ENCODE data around the gene NCKAP5.

The NCKAP5 gene

GRCh38 chr2:133266041-133266925 lies 302.0 kb downstream of the NCKAP5 start:
- peak in 1 of 3 experiments; percentile 25 for TF ChIP-seq CTCF (IDR thresholded peaks at IDR 0.05; ENCODE audit: unreplicated experiment in 3 of 3)
- Mint-ChIP-seq H3K36me3 (ENCODE audit: low read depth) (no peaks in the 10 kb centered on the region), H3K4me1 (peaks cover 17% of the 10 kb centered on the region), H3K27me3 (ENCODE audit: low read depth) (peaks cover 33% of the 10 kb centered on the region), H3K27ac (peak overlapping the region in 1 of 3 experiments; percentile 21), H3K4me3 (peak overlapping the region; percentile 85 to 89 (median 88)), H3K9me3 (no peaks in the 10 kb centered on the region)

GRCh38 chr2:133265432-133265949 lies 302.8 kb downstream of the NCKAP5 start:
- no peaks in the 10 kb centered on the region for H3K9me3 Mint-ChIP-seq
- H3K27me3 Mint-ChIP-seq (ENCODE audit: low read depth) = peaks cover 33% of the 10 kb centered on the region
- no peaks in the 10 kb centered on the region for H3K36me3 Mint-ChIP-seq (ENCODE audit: low read depth)
- H3K27ac Mint-ChIP-seq = no peak overlapping the region
- TF ChIP-seq CTCF (IDR thresholded peaks at IDR 0.05; ENCODE audit: unreplicated experiment in 3 of 3) = no peak
- peaks cover 17% of the 10 kb centered on the region for H3K4me1 Mint-ChIP-seq
- H3K4me3 Mint-ChIP-seq = peak overlapping the region; percentile 85 to 89 (median 88)

- peaks cover 17% of the 10 kb centered on the region for H3K4me1 Mint-ChIP-seq
- H3K9me3 Mint-ChIP-seq = no peaks in the 10 kb centered on the region
- TF ChIP-seq CTCF (IDR thresholded peaks at IDR 0.05; ENCODE audit: unreplicated experiment in 3 of 3) = no peak
- H3K36me3 Mint-ChIP-seq (ENCODE audit: low read depth) = no peaks in the 10 kb centered on the region
- H3K4me3 Mint-ChIP-seq = peak overlapping the region; percentile 80 to 89 (median 88)
- H3K27me3 Mint-ChIP-seq (ENCODE audit: low read depth) = peaks cover 33% of the 10 kb centered on the region
- H3K27ac Mint-ChIP-seq = peak overlapping the region in 2 of 3 experiments; percentile 10 to 23
Measured at GRCh38 chr2:133264989-133265401, 303.3 kb downstream of the NCKAP5 start.

- no peaks in the 10 kb centered on the region for H3K9me3 Mint-ChIP-seq
- peaks cover 17% of the 10 kb centered on the region for H3K4me1 Mint-ChIP-seq
- peak in 2 of 3 experiments; percentile 19 to 32 for TF ChIP-seq CTCF (IDR thresholded peaks at IDR 0.05; ENCODE audit: unreplicated experiment in 3 of 3)
- no peak overlapping the region for H3K27ac Mint-ChIP-seq
- H3K36me3 Mint-ChIP-seq (ENCODE audit: low read depth) = no peaks in the 10 kb centered on the region
- H3K4me3 Mint-ChIP-seq = no peak overlapping the region
- H3K27me3 Mint-ChIP-seq (ENCODE audit: low read depth) = peaks cover 33% of the 10 kb centered on the region
Measured at GRCh38 chr2:133262893-133263292, 305.4 kb downstream of the NCKAP5 start.

GRCh38 chr2:133255360-133255759 lies 312.9 kb downstream of the NCKAP5 start:
- Mint-ChIP-seq H3K27ac (no peak overlapping the region), H3K27me3 (ENCODE audit: low read depth) (no peaks in the 10 kb centered on the region), H3K36me3 (ENCODE audit: low read depth) (no peaks in the 10 kb centered on the region), H3K9me3 (no peaks in the 10 kb centered on the region), H3K4me3 (no peak overlapping the region), H3K4me1 (no peaks in the 10 kb centered on the region)
- no peak for TF ChIP-seq CTCF (IDR thresholded peaks at IDR 0.05; ENCODE audit: unreplicated experiment in 3 of 3)

All from nephron (organoid).